Stimulated activated CD8-positive, alpha-beta memory T cell treated with anti-CD3 and anti-CD28 coated beads, Interleukin-7, amount 100 ng/mL, for 1 hour (primary cell): Measurements from ENCODE around the gene PSME1.

Experiments
- DNase-seq, 2 donors: peaks; one replicate each; pipeline ENCODE4 v3.0.0-alpha.2; 2020; ENCODE audit warnings: low read depth in 2 of 2

The PSME1 gene

DNA sequence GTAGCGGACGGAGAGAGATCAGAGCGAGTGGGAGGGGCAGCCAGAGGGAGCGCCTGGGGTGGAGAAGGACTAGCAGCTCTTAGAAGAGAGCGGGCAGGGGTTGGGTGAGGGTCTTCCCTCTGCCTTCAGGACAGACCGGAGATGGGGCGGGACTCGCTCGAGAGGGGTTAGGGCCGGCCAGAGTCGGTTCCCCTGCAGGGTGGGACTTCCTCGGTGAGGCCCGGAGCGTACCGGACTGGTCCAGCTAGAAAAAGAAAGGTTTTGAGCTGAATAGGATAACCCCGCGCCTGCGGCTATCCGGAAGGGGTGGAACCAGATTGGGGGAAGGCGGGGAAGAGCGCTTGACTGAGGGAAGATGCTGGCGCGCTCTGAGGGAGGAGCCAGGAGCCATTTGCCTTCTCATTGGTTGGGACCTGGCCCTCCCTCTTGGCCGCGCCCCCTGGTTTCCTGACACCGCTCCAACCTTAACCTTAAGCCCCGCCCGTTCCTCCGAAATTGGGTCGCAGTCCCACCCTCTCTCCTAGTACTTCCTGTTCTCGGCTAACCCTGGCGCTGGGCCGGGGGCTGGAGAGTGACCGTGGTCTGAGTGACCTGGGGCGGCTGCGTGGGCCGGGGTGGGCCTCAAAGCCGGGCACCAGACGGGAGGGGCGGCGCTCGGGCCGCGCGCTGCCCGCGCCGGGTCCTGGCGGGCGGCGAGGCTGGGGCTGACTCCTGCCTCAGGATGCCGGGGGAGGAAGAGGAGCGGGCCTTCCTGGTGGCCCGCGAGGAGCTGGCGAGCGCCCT, 11.2 kb downstream of the PSME1 start, which contains the start of gene RNF31:
Gene RNF31, plus strand, starts transcription at position 521 of the 783 bp plus-strand sequence. Its CDS starts 201 bp downstream, at position 722.
- peak; percentile 89 to 94 for DNase-seq

DNA sequence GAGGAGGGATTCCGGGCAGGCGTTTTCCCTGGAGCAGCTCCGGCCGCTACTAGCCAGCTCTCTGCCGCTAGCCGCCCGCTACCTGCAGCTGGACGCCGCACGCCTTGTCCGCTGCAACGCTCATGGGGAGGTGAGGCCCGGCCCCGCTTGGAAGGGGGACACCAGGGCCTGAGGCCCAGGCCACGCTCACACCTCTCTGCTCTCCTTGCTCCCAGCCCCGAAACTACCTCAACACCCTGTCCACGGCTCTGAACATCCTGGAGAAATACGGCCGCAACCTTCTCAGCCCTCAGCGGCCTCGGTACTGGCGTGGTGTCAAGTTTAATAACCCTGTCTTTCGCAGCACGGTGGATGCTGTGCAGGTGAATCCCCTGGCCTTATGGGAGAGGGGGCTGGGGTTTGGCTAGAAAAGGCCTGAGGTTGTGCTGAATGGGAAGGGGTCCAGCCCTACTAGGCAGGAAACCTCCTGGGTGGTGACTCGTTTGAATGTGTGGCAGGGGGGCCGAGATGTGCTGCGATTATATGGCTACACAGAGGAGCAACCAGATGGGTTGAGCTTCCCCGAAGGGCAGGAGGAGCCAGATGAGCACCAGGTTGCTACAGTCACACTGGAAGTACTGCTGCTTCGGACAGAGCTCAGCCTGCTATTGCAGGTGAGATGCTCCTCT, 11.9 kb downstream of the PSME1 start:
- no peak for DNase-seq

DNA sequence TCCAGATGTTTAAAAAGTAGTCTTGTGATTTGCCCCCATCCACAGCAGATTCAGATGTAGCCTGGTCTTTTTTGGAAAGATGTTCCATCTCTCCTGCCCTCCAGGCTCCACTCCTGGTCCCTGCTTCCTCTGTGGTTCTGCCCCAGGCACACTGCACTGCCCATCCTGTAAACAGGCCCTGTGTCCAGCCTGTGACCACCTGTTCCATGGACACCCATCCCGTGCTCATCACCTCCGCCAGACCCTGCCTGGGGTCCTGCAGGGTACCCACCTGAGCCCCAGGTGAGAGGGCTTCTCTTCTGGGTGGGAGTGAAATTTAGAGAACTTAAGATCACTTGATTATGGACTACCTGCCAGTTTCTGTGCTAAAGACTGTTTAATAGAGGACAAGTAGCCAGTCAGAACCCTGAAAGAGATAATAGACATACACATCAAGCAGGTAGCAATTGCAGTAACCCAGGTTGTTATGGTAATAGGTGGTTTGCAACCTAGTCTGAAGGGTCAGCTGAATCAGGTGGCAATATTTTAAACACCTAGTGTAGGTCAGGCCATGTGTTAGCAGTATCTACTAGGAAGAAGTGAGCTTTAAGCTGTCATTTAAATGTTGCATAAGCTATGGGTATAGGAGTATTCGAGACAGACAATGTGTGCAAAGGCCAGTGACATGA, 13.4 kb downstream of the PSME1 start:
- DNase-seq, result no peak

DNA sequence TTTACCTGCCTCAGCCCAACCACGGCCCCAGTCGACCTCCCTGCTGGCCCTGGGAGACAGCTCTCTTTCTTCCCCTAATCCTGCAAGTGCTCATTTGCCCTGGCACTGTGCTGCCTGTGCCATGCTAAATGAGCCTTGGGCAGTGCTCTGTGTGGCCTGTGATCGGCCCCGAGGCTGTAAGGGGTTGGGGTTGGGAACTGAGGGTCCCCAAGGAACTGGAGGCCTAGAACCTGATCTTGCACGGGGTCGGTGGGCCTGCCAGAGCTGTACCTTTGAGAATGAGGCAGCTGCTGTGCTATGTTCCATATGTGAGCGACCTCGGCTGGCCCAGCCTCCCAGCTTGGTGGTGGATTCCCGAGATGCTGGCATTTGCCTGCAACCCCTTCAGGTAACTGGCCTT, 14.1 kb downstream of the PSME1 start:
- DNase-seq, result no peak

DNA sequence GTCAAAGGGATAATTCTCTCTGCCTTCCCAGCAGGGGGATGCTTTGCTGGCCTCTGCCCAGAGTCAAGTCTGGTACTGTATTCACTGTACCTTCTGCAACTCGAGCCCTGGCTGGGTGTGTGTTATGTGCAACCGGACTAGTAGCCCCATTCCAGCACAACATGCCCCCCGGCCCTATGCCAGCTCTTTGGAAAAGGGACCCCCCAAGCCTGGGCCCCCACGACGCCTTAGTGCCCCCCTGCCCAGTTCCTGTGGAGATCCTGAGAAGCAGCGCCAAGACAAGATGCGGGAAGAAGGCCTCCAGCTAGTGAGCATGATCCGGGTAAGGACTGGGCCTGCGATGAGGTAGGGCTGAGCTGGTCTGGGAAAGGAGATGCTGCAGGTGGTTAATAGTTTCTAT, 14.6 kb downstream of the PSME1 start:
- no peak for DNase-seq

DNA sequence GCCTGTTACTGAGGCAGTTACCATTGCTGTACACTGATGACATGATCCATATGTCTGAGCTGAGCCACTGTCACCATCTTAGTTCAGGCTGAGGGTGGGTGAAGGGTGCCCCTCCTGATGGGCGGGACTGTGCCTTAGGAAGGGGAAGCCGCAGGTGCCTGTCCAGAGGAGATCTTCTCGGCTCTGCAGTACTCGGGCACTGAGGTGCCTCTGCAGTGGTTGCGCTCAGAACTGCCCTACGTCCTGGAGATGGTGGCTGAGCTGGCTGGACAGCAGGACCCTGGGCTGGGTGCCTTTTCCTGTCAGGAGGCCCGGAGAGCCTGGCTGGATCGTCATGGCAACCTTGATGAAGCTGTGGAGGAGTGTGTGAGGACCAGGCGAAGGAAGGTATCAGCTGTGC, 15.0 kb downstream of the PSME1 start:
- DNase-seq, result no peak

DNA sequence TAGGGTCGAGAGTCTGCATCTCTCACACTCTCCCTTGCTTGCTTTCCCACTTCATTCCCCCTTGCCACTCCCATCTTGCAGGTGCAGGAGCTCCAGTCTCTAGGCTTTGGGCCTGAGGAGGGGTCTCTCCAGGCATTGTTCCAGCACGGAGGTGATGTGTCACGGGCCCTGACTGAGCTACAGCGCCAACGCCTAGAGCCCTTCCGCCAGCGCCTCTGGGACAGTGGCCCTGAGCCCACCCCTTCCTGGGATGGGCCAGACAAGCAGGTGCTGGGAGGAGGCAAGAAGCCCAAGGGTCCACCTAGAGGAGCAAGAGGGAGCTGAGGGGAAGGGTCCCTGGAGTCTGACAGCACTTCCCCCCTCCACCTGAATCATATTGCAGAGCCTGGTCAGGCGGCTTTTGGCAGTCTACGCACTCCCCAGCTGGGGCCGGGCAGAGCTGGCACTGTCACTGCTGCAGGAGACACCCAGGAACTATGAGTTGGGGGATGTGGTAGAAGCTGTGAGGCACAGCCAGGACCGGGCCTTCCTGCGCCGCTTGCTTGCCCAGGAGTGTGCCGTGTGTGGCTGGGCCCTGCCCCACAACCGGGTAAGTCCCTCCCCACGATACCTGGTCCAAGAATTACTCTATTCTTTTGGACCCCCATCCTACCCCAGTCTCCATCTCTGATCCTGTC, 15.5 kb downstream of the PSME1 start:
- DNase-seq, result no peak

DNA sequence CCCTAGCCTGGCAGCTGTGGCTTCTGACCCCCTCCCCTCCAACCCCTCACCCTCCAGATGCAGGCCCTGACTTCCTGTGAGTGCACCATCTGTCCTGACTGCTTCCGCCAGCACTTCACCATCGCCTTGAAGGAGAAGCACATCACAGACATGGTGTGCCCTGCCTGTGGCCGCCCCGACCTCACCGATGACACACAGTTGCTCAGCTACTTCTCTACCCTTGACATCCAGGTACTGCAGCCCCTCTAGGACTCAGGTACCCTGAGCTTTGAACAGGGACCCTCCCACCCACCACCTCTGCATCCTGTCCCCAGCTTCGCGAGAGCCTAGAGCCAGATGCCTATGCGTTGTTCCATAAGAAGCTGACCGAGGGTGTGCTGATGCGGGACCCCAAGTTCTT, 19.1 kb downstream of the PSME1 start:
- DNase-seq, result no peak

DNA sequence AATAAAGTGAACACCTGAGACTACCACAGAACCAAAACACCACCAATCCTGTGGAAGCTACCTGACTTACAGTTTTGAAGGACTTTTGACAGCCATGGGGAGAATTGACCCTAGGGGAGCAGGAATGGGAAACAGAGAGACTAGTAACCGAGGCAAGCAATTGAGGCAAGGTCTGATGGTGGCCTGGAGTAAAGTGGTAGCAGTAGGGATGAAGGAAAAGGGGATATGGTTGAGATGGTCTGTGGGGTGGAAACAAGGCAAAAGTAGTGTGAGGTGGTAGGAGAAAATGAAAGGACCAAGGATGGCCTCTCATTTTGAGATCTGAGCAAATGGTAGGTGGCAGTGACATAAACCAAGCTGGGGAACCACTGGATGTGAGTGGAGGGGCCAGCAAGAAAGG, 20.8 kb downstream of the PSME1 start:
- DNase-seq, result no peak

DNA sequence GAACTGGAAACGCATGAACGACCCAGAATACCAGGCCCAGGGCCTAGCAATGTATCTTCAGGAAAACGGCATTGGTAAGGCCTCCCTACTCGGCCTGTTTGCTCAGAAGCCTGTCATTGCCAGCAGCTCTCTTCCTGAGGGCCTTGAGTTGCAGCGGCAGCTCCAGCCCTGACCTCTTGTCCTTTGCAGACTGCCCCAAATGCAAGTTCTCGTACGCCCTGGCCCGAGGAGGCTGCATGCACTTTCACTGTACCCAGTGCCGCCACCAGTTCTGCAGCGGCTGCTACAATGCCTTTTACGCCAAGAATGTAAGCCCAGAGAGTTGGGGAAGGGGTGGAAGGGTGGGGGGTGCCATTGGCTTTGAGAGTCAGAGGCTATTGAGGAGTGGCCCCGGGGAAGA, 21.3 kb downstream of the PSME1 start:
- no peak for DNase-seq

DNA sequence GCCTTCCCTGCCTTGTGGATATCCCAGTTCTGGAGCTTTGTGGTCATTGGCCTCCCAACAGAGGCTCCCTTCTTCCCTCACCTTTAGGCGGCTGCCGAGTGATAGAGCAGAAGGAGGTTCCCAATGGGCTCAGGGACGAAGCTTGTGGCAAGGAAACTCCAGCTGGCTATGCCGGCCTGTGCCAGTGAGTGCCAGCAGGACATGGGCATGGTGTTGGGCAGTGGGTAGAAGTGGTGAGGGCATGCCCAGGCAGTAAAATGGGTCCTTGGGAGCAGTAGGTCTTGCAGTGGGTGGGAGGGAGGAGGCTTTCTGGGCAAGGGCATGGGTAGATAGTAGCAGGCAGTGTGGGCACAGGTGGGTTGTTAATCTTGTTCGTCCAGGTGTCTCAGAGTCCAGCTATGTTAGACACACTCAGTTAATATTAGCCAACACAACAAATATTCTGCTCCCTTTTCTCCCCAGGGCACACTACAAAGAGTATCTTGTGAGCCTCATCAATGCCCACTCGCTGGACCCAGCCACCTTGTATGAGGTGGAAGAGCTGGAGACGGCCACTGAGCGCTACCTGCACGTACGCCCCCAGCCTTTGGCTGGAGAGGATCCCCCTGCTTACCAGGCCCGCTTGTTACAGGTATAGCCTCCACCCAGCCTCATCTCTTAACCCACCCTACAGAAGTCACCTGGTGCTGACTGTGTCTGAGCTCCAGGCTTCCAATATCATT, 23.9 kb downstream of the PSME1 start:
- DNase-seq, result no peak

DNA sequence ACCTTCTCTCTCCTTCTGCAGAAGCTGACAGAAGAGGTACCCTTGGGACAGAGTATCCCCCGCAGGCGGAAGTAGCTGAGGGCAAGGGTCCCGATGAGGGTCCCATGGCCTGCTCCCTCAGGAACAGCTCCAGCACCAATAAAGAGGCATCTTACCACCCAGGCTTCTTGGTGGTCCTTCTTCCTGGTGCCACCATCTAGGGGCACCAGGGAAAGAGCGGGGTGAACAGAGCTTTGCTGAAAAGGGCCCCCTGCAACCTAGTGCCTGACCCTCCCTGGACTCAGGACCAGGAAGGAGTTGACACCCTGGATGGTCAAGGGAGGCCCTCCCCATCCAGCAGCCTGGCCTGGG, 24.5 kb downstream of the PSME1 start:
- DNase-seq, result no peak

DNA sequence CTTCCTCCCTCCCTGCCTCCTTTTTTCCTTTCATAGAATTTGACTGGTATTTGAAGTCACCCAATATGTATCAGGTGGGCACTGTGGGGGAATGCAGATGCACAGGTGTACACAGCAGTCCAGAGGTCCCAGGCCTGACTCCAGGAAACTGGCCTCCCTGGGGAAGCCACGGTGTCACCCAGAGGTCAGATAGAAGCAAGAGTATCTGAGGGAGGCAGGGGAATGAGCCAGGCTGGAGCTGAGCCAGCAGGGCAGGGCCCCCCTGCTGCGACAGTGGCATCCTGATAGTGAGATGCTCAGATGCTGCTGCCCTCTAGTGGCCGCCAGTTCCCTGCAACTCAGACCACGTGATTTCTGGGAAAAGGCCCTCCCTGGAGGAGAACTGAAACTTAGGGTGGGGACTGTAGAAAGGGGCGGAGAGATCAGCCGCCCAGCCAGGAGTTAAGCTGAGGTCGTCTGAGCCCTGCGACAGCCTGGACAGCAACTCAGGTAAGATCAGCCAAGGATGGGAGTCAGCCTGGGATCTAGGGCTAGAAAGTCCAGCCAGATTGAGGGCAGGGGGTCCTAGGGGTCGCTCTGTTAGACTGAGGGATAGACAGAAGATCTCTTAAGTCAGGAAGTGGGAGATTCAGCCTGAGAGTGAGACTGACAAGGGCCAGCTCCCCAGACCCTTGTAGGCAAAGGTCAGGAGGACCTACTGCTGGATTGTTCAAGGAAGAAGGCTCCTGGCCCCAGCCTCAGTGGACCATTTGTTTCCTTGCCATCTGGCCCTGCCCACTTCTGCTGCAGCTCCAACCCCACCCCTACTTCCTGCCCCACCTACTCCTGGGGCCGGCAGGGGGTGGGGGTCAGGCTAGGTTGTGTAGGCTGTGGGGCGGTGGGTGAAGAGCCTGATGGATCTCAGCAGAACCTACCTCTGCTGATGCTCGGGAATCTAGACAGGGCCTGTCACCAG, 25.1 kb downstream of the PSME1 start, which contains the start of gene IRF9:
Gene IRF9, plus strand, starts transcription at position 416 of the 955 bp plus-strand sequence. CDS start 880 bp downstream, outside the sequence.
- peak; percentile 98 to 99 for DNase-seq

DNA sequence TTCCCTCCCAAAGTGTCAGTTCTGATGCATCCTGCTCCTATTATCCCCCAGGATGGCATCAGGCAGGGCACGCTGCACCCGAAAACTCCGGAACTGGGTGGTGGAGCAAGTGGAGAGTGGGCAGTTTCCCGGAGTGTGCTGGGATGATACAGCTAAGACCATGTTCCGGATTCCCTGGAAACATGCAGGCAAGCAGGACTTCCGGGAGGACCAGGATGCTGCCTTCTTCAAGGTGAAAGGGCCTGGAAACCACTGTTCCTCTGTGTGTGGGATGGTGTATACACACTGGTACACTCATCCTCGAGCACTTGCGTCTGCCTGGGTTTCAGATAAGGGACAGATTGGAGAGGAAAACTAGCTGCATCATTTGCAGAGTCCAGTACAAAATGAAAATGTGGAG, 26.1 kb downstream of the PSME1 start:
- no peak for DNase-seq

DNA sequence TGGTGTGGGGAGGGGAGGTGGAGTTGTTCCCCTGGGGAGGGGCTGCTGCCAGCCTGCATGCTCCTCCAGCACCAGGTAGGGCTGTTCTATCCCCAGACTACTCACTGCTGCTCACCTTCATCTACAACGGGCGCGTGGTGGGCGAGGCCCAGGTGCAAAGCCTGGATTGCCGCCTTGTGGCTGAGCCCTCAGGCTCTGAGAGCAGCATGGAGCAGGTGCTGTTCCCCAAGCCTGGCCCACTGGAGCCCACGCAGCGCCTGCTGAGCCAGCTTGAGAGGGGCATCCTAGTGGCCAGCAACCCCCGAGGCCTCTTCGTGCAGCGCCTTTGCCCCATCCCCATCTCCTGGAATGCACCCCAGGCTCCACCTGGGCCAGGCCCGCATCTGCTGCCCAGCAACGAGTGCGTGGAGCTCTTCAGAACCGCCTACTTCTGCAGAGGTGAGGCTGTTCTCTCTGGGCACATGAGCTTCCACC, 28.6 kb downstream of the PSME1 start:
- no peak for DNase-seq

DNA sequence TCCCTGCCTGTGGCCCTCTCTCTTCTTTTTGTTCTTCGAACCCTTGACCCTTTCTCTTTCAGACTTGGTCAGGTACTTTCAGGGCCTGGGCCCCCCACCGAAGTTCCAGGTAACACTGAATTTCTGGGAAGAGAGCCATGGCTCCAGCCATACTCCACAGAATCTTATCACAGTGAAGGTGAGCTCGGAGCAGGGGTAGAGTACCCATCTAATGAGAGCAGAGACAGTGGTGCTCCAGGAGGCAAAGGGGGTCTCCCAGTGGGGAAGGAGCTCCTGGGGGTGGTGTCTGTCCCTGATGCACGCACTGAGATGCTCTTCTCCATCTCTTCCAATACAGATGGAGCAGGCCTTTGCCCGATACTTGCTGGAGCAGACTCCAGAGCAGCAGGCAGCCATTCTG, 29.8 kb downstream of the PSME1 start:
- no peak for DNase-seq

DNA sequence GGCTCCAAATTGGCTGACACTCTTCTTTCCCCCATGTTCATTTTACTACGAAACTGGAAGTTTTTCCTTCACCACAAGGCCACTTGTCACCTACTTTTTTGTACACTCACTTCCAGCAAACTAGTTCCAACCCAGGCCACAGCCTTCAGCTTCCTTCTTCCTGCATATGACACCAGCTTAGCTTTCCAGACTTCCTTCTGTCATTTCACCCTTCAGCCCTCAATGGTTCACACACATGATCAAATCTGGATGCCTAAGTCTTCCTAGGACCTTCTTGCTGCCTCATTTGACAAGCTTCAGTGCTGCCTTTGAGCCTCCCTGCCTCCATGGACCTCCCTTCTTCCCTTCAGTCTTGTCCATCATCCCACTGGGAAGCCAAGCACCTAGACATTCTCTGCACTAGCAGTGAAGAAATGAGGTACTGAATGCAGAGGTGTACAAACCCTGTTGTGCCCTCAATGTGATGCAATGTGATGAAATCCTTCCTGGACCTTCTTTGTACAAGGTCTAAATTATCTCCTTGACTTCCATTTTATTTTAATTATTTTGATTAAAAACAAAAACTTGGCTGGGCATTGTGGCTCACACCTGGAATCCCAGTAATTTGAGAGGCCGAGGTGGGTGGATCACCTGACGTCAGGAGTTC, 31.6 kb downstream of the PSME1 start:
- no peak for DNase-seq

DNA sequence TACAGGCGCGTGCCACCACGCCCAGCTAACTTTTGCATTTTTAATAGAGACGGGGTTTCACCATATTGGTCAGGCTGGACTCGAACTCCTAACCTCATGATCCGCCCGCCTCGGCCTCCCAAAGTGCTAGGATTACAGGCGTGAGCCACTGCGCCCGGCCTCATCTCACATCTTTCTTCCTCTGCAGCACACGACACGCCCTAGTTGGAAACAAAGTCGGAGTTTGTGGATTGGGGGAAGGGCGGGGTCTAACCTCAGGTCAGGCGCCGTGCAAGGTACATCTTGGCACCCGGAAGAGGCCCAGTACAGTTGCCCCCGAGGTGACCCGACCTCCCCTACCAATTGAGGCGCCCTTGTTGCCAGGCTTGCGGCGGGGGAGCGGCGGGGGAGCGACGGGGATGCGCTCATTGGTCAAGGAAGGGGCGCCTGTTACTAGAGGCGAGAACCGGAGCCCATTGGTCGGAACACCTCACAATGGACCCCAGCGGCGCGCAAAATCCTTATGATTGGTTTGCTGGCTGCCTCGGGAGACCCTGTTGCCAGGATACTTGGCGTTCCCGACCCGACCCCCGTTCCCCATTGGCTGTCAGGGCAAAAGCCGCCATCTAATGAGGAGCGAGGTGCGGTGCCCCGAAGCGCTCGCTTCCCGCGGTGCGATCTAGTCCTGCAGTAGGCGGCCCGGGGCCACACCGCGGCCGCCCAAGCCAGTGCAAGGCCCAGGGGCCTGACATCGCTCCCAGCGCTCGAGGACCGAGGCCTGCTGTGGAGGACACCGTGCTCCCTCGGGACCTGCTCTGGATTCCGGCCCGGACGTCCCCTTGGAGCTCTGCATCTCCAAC, 35.6 kb downstream of the PSME1 start, which contains the start of gene REC8:
Gene REC8, plus strand, starts transcription at position 659 of the 839 bp plus-strand sequence. CDS start 473 bp downstream, outside the sequence.
- peak; percentile 51 to 53 for DNase-seq
